Coronary artery (tissue), 2 donors: ENCODE measurements around the gene OTOGL.
"Not testable (repeated sequence)": the region's sequence is repeated elsewhere in the genome, so short reads cannot be mapped to it uniquely, and the experiment has no call there.

Experiments
- DNase-seq: peaks from one replicate; pipeline ENCODE4 v3.0.0-alpha.2; 2017; ENCODE audit warnings: low spot score
- H3K27ac ChIP-seq, 2 donors: fragments of 200-600 bp; sonication (generic); one replicate each; pipeline ENCODE4 v1.5.1; 2016 to 2019
- H3K4me3 ChIP-seq: fragments of 200-600 bp; sonication (generic); 2 replicates; pipeline ENCODE4 v1.5.1; 2016; ENCODE audit warnings: mild to moderate bottlenecking, moderate library complexity
- CTCF ChIP-seq: fragments of 200-600 bp; sonication (generic); IDR thresholded peaks from one replicate; pipeline ENCODE4 v1.5.1; 2019; ENCODE audit warnings: antibody characterized with exemption

The OTOGL gene

GRCh38 chr12:80219345-80219744 is 120.0 kb downstream of the OTOGL start:
- TF ChIP-seq CTCF: no peak
- H3K27ac ChIP-seq: no peak overlapping the region
- DNase-seq: no peak
- H3K4me3 ChIP-seq: no peak overlapping the region

DNA sequence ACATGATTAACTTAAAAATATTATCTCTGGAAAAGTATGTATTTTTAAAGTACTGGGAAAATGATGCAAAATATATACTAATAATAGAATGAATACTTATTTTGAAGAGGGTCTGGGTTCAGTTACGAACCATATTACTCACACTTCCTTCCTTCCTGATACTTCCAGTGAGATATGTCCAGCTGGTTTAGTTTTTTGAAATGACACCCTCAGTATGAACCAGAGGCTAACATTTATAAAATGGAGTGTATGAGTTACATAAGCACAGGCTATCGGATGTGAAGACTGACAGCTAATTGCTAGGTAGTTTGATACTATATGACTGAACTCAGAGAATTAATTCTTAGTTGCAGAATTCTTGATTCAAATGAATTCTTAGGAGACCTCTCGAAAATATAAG is 122.9 kb downstream of the OTOGL start:
- DNase-seq: no peak
- no peak for TF ChIP-seq CTCF
- H3K27ac ChIP-seq: no peak overlapping the region

DNA sequence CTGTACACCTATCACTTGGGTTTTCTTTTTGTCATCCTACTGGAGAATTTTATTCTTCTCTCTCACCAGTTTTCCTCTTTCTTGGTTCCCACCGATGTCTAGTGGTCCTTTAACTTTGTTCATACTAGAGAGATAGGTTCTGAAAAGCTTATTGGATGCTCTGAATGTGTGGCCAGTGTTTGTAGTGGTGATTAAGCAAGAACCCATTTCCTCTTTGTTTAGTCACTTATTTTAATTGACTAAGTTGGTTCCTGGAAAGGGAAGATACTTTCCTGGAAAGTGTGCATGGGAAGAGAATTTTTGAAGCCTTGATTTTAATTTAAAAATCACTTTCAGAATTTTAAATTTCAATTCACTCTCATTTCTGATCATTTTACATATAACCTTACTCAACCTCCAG is 127.2 kb downstream of the OTOGL start:
- Histone ChIP-seq H3K27ac (no peak overlapping the region), H3K4me3 (no peak overlapping the region)
- no peak for DNase-seq
- no peak for TF ChIP-seq CTCF

More for the DNA sequence above, 122.9 kb downstream of the OTOGL start:
- no peak overlapping the region for H3K4me3 ChIP-seq

DNA sequence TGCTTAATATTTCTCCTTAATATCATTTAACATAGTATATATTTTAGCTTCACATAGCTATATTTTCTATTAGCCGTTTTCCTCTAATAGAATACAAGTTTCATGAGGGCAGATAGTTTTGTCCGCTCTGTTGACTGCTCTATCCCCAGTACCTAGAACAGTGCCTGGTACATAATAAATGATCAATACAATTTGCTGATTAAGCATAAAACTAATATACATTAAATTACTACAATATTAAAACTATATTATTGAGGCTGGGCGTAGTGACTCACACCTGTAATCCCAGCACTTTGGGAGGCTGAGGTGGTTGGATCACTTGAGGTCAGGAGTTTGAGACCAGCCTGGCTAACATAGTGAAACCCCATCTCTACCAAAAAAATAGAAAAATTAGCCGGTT is 128.6 kb downstream of the OTOGL start:
- H3K27ac ChIP-seq, DNase-seq, H3K4me3 ChIP-seq: not testable (repeated sequence)

DNA sequence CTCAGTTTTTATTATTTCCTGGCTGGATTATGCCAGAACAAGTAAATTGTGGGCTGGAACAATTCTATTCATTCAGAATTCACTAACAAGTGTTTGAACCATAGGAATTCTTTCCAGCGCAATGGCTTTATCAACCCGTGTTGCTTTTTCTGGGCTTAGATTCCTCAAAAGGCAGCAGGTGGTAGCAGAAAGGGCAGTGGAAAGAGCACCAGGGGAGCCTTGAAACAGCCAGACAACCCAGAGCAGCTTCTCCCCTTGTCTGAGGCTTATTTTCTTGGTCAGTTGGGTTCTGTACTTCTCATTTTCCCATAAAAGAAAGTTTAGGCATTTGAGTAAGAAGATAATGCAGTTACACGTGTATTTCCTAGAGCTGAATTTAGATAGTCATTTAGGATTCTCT is 130.7 kb downstream of the OTOGL start:
- Histone ChIP-seq H3K4me3 (no peak overlapping the region), H3K27ac (no peak overlapping the region)
- DNase-seq: no peak
- no peak for TF ChIP-seq CTCF

GRCh38 chr12:80232837-80233236 is 133.5 kb downstream of the OTOGL start:
- Histone ChIP-seq H3K4me3 (no peak overlapping the region), H3K27ac (no peak overlapping the region)
- no peak for DNase-seq
- no peak for TF ChIP-seq CTCF

DNA sequence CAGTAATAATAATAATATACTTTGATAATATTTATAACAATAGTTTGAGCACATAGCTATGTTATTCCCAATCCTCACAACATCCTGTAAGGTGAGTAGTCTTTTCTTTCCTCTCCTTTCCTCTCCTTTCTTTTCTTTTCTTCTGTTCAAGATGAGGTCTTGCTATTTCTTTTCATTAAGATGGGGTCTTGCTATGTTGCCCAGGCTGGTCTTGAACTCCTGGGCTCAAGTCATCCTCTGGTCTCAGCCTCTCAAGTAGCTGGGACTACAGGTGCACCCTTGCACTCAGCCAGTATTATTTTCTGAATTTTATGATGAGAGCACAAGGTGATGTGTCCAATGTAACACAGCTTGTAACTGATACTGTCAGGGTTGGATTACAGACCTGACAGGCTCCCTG is 134.6 kb downstream of the OTOGL start:
- no peak for TF ChIP-seq CTCF
- DNase-seq: no peak
- Histone ChIP-seq H3K4me3 (no peak overlapping the region), H3K27ac (no peak overlapping the region)

- no peak for TF ChIP-seq CTCF
Observed at GRCh38 chr12:80234667-80235066, 135.3 kb downstream of the OTOGL start.

More at GRCh38 chr12:80234667-80235066, 135.3 kb downstream of the OTOGL start:
- DNase-seq: no peak
- no peak overlapping the region for H3K4me3 ChIP-seq
- no peak overlapping the region for H3K27ac ChIP-seq
